GM23248 (cell line): ENCODE measurements around the gene LRRN1.

Source experiments
- EZH2 ChIP-seq: fragments of 200-600 bp; sonication (generic); IDR thresholded peaks from 2 replicates; pipeline ENCODE4 v1.6.1; 2018; ENCODE audit warnings: antibody characterized with exemption, mild to moderate bottlenecking; ENCODE audit not compliant: insufficient read depth, poor library complexity, severe bottlenecking
- EZH2phosphoT487 ChIP-seq: fragments of 200-600 bp; sonication (generic); IDR thresholded peaks from 2 replicates; pipeline ENCODE4 v1.6.1; 2018; ENCODE audit warnings: antibody characterized with exemption, moderate library complexity, mild to moderate bottlenecking, low read depth; ENCODE audit not compliant: insufficient read depth

GRCh38 chr3:3851621-3852323 is 52.5 kb downstream of the LRRN1 start:
- TF ChIP-seq EZH2, result no peak
- no peak for TF ChIP-seq EZH2phosphoT487
